GM19043 (cell line): ENCODE measurements around the gene PPARG.
"Not testable (repeated sequence)": the region's sequence is repeated elsewhere in the genome, so short reads cannot be mapped to it uniquely, and the experiment has no call there.

Source experiments
- ATAC-seq: cut with Tn5 transposase; IDR thresholded peaks from one replicate; pipeline ENCODE4 v1.9.1; 2021; ENCODE audit warnings: low read depth; ENCODE audit not compliant: unreplicated experiment

PPARG gene

GRCh38 chr3:12370758-12371157 is 81.9 kb downstream of the PPARG start:
- ATAC-seq = no peak

DNA sequence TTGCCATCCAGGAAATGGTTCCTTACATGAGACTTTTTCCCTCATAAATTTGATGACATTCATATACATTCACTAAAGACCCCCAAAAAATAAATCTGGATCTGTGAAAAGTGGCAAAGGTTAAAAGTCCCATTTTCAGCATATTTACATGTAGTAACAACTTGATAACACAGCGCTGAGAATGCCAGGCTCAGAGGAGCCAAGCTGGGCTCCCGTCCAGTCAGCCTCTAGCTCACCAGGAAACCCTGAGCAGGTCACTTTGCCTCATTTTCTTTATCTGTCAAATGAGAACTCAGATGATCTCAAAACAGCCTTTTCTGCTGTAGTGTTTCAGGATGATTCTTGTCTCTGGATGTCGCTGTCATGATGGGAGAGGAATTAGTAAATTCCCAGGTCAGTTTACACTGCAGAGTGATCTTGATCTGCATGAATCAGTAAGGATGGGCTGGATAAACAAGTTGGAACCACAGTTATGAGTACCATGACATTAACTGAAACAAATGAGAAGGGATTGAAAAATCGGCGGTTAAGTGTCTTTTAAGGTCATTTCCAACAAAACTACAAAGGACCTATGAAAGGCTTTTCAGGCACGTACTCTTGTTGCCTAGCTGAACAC is 82.8 kb downstream of the PPARG start:
- ATAC-seq = no peak

- ATAC-seq = no peak
Measured at GRCh38 chr3:12372741-12373280, 83.9 kb downstream of the PPARG start.

GRCh38 chr3:12375572-12375971 is 86.7 kb downstream of the PPARG start:
- ATAC-seq = no peak

DNA sequence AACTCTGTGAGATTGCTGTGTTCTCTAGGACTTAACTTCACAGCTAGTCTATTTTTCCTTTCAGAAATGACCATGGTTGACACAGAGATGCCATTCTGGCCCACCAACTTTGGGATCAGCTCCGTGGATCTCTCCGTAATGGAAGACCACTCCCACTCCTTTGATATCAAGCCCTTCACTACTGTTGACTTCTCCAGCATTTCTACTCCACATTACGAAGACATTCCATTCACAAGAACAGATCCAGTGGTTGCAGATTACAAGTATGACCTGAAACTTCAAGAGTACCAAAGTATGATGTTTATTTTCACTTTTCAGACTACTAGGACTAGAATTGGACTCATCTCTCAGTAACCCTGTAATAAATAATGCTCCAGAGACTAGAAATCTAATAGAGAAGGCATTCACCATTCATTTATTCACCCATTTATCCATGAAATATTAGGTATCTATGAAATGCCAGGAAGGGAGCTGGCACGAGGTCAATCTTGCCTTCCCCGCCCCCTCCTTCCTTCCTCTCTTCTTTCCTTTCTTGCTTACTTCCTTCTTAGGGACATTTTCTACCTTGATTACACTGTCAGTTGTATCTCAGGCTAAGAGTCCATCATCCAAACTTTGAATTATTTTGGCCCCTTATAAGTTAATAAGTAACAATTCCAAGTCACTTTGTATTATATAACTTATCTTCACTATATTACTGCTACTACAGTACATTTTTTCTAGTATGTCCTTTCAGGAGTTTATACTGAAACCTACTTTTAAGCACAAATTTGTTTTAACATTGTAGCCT is 91.0 kb downstream of the PPARG start:
- no peak for ATAC-seq

- ATAC-seq = no peak
Measured at GRCh38 chr3:12380461-12380860, 91.6 kb downstream of the PPARG start.

- ATAC-seq = no peak
Measured at GRCh38 chr3:12381199-12381598, 92.3 kb downstream of the PPARG start.

GRCh38 chr3:12383218-12383617 is 94.3 kb downstream of the PPARG start:
- ATAC-seq = no peak

DNA sequence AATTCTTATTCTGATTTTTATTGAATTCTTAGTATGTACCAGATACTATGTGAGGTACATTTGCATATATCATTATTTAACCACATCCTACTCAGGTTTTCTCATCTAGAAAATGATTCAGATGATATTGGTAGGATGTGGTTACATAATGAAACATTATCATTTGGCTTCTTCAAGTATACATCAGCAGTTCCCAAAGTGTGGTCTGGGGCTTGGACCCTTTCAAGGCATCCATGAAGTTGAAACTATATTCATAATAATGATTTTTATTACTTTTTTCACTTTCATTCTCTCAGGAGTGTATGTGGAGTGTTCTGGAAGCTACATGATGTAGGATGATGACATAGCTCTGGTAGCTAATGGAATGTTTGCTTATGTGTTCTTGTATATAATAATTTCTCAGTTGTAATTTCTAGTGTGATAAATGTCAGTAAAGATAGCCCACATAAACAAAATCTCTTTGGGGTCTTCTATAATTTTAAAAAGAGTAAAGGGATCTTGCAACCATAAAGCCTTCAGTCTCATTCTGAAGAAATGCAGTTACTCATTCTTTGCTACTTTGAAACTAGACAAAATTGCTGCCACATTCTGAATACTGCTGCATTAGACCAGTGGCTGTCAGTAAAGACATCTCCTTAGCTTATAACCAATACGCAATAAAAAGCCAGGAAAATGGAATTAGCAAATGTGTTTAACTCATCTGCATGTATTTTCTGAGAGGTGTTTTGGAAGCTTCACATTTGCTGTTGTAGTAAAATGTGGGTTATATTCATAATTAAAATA is 95.8 kb downstream of the PPARG start:
- no peak for ATAC-seq

DNA sequence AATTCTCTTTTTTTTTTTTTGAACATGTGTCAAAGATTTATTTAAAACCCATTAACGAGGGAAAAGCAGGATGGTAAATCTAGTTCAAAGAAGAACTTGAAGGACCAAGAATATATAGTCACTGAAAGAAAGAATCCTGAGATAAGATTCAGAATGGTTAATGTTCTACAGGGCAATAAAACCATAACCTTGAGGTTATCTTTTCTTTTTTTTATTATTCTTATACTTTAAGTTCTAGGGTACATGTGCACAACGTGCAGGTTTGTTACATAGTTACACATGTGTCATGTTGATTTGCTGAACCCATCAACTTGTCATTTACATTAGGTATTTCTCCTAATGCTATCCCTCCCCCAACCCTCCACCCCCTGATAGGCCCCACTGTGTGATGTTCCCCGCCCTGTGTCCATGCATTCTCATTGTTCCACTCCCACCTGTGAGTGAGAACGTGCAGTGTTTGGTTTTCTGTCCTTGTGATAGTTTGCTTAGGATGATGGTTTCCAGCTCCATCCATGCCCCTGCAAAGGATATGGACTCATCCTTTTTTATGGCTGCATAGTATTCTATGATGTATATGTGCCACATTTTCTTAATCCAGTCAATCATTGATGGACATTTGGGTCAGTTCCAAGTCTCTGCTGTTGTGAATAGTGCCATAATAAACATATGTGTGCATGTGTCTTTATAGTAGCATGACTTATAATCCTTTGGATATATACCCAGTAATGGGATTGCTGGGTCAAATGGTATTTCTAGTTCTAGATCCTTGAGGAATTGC is 97.8 kb downstream of the PPARG start:
- not testable (repeated sequence) for ATAC-seq

DNA sequence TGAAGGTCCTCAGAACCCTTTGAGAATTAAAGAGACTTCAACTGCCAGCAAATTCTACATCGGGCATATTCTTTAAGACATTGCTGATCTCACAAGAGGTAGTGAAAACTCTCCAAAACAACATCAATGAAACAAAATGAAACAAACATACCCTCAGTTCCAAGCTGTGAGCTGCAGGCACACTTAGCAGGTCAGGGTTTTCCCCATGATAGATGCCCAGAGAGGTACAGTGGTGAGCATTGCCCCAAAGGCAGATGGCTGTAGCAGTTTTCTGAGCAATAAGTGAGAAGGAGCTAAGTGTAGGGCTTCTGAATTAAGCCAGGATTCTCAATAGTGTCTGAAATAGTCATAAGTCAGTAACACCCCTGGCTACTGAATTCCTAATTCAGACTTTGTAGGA is 99.3 kb downstream of the PPARG start:
- ATAC-seq = no peak

DNA sequence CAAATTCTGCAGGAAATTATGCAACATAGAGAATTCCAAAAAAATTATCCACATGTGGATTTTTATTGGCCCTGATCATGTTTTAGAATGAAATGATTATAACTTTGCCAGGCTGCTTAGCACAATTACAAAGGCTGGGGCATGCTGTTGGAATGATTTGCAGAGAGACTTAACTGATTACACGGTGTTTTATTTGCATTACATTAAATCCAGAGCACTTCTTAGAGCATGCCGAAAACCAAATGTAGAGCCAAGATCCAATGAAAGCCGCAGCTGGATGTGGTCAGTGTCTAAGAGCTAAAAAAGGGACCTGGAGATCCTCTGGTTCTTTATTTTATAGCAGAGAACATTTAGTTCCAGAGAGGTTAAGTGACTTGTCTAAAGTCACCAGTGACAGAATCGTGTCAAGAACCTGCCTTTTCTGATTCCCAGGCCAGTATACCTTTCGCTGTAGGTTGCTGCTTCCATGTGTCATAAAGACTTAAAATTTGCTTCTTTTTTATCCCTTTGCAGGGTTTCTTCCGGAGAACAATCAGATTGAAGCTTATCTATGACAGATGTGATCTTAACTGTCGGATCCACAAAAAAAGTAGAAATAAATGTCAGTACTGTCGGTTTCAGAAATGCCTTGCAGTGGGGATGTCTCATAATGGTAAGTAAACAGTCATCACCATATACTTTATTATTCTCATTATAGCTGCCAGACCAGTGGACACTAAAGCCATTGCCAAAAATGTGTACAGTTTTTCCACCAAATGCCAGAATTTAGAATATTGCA is 103.4 kb downstream of the PPARG start:
- no peak for ATAC-seq

- no peak for ATAC-seq
Measured at GRCh38 chr3:12393894-12394293, 105.0 kb downstream of the PPARG start.

DNA sequence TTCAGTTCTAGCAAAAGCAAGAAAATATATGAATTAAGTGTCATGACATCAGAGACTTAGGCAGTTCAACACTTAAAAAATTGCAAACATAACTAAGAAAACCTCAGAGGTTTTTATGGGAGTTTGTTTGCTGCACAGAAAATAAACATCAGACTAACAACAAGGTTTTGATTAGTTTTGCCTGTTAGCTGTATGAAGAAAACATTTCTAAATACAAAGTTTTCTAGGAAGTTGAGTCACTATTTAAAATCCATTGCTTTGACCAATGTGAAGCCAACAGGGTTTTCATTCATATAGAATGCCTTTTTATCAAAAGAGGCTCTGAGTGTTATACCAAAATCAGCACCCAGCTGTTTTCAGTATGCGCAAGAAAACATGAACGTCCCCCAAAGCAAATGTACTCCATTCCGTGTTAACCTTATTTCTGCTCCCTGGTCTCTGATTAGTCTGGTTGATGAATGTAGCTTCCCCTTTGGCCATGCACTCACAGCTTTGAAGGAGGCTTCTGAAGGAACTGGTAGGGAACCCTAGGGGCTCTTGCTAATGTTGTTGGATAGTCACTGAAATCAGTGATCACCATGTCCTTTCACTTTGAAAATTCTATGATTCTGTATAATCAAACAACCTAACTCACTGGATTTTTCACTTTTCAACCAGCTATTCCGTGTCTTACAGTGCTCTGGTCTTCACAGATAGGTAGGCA is 105.8 kb downstream of the PPARG start:
- peak; percentile 13 for ATAC-seq

GRCh38 chr3:12395349-12396012 is 106.6 kb downstream of the PPARG start:
- peak; percentile 95 for ATAC-seq

- no peak for ATAC-seq
Measured at GRCh38 chr3:12396471-12396870, 107.6 kb downstream of the PPARG start.

GRCh38 chr3:12399226-12399625 is 110.4 kb downstream of the PPARG start:
- no peak for ATAC-seq

DNA sequence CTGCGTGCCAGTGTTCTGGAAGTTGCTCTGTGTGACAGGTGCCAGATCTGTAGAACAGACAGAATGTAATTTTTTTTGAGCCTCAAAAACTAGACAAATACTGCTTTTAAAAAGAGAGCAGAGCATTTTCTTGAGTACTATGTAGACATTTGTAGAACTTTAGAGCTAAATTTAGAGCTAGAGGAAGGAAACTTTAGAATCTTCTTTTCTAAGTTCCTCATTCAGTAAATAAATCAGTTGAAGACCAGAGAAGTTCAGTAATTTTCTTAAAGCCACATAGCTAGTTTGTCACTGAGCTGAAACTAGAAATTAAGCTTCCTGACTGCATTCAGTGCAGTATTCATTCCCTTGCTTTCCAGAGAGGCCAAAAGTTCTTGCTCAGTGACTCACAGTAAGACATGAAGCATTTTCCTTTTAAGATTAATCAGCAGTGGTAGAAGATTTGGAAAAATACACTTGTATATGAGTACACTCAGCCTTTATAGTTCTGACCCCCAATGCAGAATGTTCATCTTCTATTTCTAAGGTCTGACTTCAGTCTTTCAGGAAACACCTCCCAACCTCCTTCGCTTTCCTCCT is 111.8 kb downstream of the PPARG start:
- ATAC-seq = no peak
